ENCODE data around the gene GBP1.

GBP1 gene

GRCh38 chr1:89023026-89023425 is 42.0 kb downstream of the GBP1 start:
- no peak for TF ChIP-seq TAF1 (IDR thresholded peaks at IDR 0.05; ENCODE audit: borderline replicate concordance, insufficient read depth, low read length)
- TF ChIP-seq FOXP2 (optimal IDR thresholded peaks at IDR 0.05; ENCODE audit: borderline replicate concordance, extremely low read depth, extremely low read length, insufficient read depth), result no peak
- no peak for TF ChIP-seq POLR2AphosphoS5 (IDR thresholded peaks at IDR 0.05; ENCODE audit: low read depth, low read length)
- TF ChIP-seq SIN3A (IDR thresholded peaks at IDR 0.05; ENCODE audit: borderline replicate concordance, insufficient read depth, low read length), result no peak
- TF ChIP-seq REST (IDR thresholded peaks at IDR 0.05; ENCODE audit: insufficient read depth in 1 of 2, low read depth in 2 of 2, low read length in 2 of 2), result no peak

GRCh38 chr1:89022167-89022959 is 42.6 kb downstream of the GBP1 start, which contains the start of gene GBP3:
TSS of gene GBP3 (minus strand) at chr1:89022866. CDS start at chr1:89020721, 2,145 bp downstream.
- no peak for TF ChIP-seq POLR2AphosphoS5 (IDR thresholded peaks at IDR 0.05; ENCODE audit: low read depth, low read length)
- TF ChIP-seq TAF1 (IDR thresholded peaks at IDR 0.05; ENCODE audit: borderline replicate concordance, insufficient read depth, low read length), result no peak
- TF ChIP-seq REST (IDR thresholded peaks at IDR 0.05; ENCODE audit: insufficient read depth in 1 of 2, low read depth in 2 of 2, low read length in 2 of 2), result no peak
- TF ChIP-seq FOXP2 (optimal IDR thresholded peaks at IDR 0.05; ENCODE audit: borderline replicate concordance, extremely low read depth, extremely low read length, insufficient read depth), result no peak
- TF ChIP-seq SIN3A (IDR thresholded peaks at IDR 0.05; ENCODE audit: borderline replicate concordance, insufficient read depth, low read length), result no peak

GRCh38 chr1:89008511-89008910 is 56.5 kb downstream of the GBP1 start:
- no peak for TF ChIP-seq REST (IDR thresholded peaks at IDR 0.05; ENCODE audit: insufficient read depth in 1 of 2, low read depth in 2 of 2, low read length in 2 of 2)
- TF ChIP-seq TAF1 (IDR thresholded peaks at IDR 0.05; ENCODE audit: borderline replicate concordance, insufficient read depth, low read length), result no peak
- no peak for TF ChIP-seq POLR2AphosphoS5 (IDR thresholded peaks at IDR 0.05; ENCODE audit: low read depth, low read length)
- no peak for TF ChIP-seq SIN3A (IDR thresholded peaks at IDR 0.05; ENCODE audit: borderline replicate concordance, insufficient read depth, low read length)
- TF ChIP-seq FOXP2 (optimal IDR thresholded peaks at IDR 0.05; ENCODE audit: borderline replicate concordance, extremely low read depth, extremely low read length, insufficient read depth), result no peak

- TF ChIP-seq REST (IDR thresholded peaks at IDR 0.05; ENCODE audit: insufficient read depth in 1 of 2, low read depth in 2 of 2, low read length in 2 of 2) (no peak), POLR2AphosphoS5 (IDR thresholded peaks at IDR 0.05; ENCODE audit: low read depth, low read length) (no peak), TAF1 (IDR thresholded peaks at IDR 0.05; ENCODE audit: borderline replicate concordance, insufficient read depth, low read length) (no peak)
These were observed 59.5 kb downstream of the GBP1 start for GRCh38 chr1:89005286-89006151.

All from PFSK-1 (cell line).